ENCODE results near the gene EXPH5. TPM values are rescaled to one million over a fixed set of nuclear protein-coding genes. Genes with fewer than 3 reads are reported as not detected.

EXPH5 gene
- total RNA-seq, 1 donor = 0.72 TPM

DNA sequence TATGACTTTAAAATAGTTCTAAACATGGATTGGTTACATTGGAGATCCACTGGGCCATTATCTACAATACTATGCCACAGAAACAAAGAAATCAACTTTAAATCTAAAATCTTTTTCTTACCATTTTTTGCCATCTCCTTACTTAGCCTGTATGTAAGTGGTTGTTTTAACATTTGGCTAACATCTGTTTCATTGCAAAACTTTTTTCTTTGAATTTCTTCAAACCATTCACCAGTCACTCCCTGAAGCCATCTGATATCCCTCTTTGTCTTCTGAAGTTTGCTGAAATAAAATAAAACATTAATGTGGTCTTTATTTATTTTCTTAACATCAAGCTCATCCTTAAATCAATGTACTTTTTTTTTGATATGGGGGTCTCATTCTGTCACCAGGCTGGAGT lies 52.0 kb downstream of the EXPH5 start:
- TF ChIP-seq, protein P1, sequence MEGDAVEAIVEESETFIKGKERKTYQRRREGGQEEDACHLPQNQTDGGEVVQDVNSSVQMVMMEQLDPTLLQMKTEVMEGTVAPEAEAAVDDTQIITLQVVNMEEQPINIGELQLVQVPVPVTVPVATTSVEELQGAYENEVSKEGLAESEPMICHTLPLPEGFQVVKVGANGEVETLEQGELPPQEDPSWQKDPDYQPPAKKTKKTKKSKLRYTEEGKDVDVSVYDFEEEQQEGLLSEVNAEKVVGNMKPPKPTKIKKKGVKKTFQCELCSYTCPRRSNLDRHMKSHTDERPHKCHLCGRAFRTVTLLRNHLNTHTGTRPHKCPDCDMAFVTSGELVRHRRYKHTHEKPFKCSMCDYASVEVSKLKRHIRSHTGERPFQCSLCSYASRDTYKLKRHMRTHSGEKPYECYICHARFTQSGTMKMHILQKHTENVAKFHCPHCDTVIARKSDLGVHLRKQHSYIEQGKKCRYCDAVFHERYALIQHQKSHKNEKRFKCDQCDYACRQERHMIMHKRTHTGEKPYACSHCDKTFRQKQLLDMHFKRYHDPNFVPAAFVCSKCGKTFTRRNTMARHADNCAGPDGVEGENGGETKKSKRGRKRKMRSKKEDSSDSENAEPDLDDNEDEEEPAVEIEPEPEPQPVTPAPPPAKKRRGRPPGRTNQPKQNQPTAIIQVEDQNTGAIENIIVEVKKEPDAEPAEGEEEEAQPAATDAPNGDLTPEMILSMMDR (IDR thresholded peaks at IDR 0.05; ENCODE audit: insufficient read depth, low read length) = no peak
- no peak for DNase-seq (ENCODE audit: low read depth)
- H3K4me3 ChIP-seq (ENCODE audit: low read depth, low read length) = no peak overlapping the region

DNA sequence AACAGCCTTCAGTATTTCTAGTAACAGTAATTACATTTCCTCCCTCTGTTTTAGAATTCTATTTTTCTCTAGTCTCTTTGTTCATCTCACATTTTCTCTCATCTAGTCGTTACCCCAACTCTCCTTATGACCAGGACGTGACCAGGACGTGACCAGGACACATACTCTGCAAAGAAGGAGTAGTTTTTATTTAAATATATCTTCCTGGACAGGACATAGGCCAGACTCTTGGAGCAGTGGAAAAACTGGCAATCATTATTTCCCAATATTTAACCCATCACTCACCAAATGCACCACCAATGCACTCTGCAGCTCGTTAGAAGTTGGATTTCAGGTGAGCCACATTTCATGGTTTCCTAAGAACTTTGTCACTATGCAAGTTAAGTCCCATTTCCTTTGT lies 55.1 kb downstream of the EXPH5 start:
- TF ChIP-seq, protein P1 (IDR thresholded peaks at IDR 0.05; ENCODE audit: insufficient read depth, low read length) = no peak
- DNase-seq (ENCODE audit: low read depth) = no peak

DNA sequence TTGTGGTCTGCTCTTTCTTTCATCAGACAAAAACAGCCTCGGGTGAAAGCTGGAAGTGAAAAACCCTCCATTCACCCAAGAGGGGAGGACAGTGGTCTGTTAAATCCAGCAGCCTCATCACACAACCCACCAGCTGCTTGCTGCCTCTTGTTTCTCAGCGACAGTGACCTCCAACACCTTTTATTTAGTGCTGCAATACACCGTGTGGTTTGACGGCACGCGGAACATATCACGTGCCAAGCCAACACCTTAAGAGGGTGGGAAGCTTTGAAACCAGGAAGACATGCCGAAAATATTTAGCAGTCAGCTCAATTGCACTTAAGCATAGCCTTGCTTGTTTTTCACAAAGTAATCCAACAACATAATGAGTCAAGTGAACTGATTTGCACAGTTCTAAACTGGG lies 55.5 kb downstream of the EXPH5 start:
- TF ChIP-seq, protein P1 (IDR thresholded peaks at IDR 0.05; ENCODE audit: insufficient read depth, low read length) = no peak
- no peak for DNase-seq (ENCODE audit: low read depth)
- H3K4me3 ChIP-seq (ENCODE audit: low read depth, low read length) = no peak overlapping the region

More for the DNA sequence above, 55.1 kb downstream of the EXPH5 start:
- H3K4me3 ChIP-seq (ENCODE audit: low read depth, low read length) = no peak overlapping the region

DNA sequence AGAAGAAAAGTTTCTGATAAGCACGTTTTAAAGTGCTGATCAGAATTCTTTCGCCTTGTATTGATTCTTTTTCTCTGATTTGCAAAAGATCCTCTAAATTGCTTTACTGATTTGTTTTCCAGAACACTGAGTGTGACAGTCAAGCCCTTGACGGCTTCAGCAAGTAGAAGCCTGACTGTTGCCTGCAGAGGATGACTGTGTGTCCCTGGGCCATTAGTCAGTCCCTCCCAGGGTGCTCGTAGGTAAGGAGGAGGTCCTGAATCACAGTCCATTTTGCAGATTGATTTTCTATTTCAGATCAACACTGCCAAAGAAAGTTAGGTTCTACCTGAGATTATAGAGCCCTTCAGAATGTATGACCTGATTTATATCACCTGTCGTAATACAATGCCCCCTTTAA lies 56.8 kb downstream of the EXPH5 start:
- H3K4me3 ChIP-seq (ENCODE audit: low read depth, low read length) = no peak overlapping the region
- TF ChIP-seq, protein P1 (IDR thresholded peaks at IDR 0.05; ENCODE audit: insufficient read depth, low read length) = no peak
- DNase-seq (ENCODE audit: low read depth) = no peak

DNA sequence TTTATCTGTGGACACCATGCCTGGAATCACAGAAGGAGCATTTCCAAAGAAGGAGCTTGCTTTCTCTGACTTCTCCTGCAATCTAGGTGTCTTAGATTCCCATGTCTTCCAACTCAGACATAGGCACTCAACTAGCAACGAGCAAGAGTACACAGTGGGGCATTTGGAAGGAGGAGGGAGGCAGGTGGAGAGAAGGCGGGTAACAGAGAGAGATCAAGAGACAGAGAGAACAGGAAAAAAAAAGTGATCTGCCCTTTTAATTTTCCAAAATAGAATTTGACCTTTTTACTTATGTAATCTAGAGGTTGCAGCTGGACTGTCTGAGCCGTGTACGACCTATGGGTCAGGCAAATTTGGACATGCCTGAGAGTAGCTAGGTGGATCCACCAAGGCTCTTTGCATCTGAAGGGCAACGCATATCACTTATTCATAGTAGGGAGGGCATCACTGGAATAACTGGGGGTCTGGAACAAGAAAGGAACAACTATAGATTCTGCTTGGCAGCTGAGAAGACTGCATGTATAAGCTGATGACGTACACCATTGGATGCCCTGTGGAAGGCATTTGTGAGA lies 58.1 kb downstream of the EXPH5 start:
- H3K4me3 ChIP-seq (ENCODE audit: low read depth, low read length) = no peak overlapping the region
- TF ChIP-seq, protein P1 (IDR thresholded peaks at IDR 0.05; ENCODE audit: insufficient read depth, low read length) = no peak
- DNase-seq (ENCODE audit: low read depth) = no peak

DNA sequence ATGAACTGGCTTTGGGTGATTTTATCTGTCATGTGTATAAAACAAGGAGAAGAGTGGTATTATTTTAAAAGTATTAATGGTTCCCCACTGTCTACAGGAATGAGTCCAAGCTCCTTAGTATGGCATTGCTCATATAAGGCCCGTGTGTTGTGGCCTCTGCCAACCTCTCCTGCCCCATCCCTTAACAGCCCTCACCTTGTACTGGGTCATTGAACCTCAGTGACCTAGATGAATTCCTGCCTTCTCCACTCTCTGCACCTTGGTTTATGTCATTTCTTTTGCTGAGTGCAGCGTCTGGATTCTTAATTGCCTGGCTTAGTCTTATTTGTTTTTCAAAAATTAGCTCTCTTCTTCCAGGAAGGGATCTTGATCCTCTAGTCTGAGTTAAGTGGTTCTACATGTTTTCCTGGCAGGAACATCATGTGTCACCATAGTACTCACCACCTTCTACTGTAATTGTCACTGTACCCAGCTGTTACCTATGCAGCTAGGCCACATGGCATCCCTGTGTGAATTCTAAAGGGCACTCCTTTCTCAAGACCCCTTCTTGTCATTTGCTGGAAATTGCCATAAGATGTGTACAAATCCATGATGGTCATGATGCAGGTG lies 59.2 kb downstream of the EXPH5 start:
- H3K4me3 ChIP-seq (ENCODE audit: low read depth, low read length) = no peak overlapping the region
- TF ChIP-seq, protein P1 (IDR thresholded peaks at IDR 0.05; ENCODE audit: insufficient read depth, low read length) = no peak
- no peak for DNase-seq (ENCODE audit: low read depth)

DNA sequence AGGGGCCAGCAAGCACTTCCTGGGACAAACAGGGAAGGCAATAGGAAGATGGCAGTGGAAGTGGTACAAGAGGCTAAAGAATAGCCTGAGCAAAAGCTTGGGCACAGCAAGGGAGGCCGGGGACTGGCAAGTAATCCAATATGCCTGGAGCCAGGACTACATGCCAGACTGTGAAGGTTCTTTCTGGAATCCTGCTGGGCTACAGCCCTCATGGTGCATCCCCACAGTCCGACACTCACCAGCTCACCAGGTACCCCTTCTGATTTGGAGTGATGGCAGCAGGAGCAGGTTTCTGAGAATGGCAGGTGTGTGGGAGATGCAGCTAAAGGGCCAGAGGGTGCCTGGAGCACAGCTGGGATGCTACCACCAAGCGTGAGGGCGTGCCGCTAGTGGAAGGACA lies 63.1 kb downstream of the EXPH5 start:
- TF ChIP-seq, protein P1 (IDR thresholded peaks at IDR 0.05; ENCODE audit: insufficient read depth, low read length) = no peak
- H3K4me3 ChIP-seq (ENCODE audit: low read depth, low read length) = no peak overlapping the region
- no peak for DNase-seq (ENCODE audit: low read depth)
